Activated CD4-positive, alpha-beta T cell treated with anti-CD3 and anti-CD28 coated beads, Interleukin-2, amount 50 U/mL, for 1 hour (primary cell): ENCODE results near the gene ULK2.
"Not testable (repeated sequence)": the region's sequence is repeated elsewhere in the genome, so short reads cannot be mapped to it uniquely, and the experiment has no call there.

Source experiments
- DNase-seq: peaks from one replicate; pipeline ENCODE4 v3.0.0-alpha.2; 2020

ULK2 gene

DNA sequence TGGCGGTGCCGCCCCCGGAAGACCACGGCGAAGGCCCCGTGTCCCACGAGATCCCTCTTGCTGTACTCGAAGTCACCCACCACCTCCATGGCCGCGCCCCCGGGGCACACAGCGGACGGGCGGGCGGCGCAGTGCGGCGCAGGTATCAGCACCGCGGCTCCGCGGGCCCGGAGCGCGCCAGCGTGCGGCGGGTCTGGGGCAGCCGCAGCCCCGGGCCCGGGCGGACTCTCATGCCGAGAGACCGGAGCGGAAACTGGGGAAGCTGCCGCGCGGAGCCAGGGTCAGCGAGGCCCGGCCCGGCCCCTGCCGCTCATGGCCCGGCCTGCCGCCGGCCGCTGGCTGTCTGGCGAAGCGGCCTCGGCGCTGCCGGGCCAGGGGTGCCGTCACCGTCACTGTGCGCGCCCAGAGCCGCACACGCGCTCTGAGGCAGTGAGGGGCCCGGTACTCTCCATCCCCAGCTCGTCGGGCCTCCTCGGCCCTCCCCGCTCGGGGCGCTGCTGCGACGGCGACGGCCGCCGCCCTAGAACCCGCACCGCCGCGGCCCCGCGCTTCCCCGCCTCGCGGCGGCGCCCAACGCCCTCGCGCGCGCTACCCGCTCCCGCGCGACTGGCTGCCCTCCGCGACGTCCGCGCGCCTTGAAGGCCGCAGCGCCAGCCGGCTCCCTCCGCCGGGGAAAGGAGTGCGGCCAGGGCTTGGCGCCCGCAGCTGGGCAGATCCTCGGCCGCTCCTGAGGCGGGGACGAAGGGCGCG is at the start of gene ULK2:
TSS of gene ULK2 (minus strand) at position 608 of the 750 bp plus-strand sequence. CDS start at position 89, 519 bp downstream.
- peak; percentile 39 for DNase-seq

DNA sequence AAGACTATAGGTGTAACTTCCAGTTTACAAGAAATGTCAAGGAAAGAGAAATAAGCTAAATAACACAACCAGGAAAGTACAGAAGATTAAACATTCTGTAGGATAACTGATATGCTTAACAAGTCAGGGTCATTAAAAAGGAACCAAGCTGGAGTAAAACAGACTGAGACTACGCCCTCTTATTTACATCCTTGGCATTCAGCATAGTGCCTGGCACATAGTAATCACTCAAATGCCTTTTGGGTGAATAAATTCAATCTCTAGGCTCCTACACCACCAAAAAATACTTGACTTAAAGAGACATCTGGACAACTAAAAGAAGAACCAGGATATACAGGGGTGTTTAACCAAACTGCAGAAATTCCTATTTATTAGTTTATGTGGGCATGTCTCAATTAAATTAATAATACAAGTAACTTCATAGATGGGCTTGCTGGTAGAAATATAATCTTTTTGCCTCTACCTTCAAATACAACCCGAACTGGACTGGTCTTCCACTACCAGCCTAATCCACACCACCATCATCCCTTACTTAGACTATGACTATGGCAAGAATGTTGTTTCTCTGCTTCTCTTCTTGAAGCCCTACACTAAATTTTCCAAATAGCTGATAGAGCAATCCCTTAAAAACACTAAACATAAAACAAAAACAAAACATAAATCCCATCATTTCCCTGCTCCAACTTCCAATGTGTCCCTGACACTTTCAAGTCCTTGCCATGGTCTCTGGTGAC is 47.7 kb upstream of the ULK2 start:
- no peak for DNase-seq

DNA sequence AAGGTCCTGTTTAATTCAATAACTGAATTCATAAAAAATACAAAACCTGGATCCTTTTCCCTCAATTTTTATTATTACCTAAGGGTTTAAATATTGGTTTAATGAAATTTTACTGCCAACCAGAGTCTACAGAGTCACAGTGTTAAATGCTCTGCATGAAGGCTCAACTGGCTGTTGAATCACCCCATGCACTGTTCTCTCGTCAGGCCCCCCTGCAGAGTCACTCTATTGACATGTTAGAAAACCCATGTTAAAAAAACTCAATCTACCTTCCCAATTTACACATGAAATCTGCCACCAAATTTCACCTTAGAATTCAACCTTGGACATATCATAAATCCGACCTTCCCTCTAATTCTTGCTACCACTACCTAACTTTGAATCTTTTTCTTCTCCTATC is 43.3 kb upstream of the ULK2 start:
- no peak for DNase-seq

DNA sequence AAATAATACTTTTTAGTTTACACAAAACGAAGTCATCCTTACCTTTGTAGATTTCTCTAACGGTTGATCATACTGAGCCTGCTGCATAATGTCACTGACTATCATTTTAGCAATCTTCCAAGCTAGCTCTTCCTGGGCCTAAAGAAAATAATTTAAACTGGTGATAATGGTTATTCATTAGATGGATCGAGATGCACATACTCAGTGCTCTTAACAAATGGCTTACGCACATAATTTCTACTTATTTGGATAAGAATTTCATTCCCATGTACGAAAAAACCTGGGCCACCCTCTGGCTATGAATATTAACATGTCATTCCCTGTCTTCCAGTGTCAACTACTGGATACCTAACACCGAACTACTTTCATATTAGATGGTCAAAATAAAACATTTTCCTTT is 41.4 kb upstream of the ULK2 start:
- no peak for DNase-seq

DNA sequence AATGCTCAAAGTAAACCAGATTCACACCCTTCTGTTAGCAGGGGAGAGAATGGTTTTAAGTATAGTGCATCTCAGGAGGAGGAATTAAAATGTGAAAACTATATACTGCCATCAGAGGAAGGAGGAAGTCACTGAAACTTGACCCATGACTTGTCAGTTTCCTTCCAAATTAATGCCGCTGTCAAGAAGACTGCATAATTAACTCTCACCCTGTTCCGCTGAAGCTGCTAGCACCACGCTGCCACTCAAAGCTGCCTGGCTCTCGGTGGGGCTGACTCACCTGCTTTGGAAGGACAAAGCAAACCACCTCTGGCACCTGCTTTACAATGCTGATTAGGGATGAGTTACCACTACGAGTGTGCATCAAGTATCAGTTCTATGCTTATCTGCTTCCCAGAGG is 37.8 kb upstream of the ULK2 start:
- no peak for DNase-seq

GRCh38 chr17:19904924-19905323 is 37.2 kb upstream of the ULK2 start:
- no peak for DNase-seq

- no peak for DNase-seq
Measured at GRCh38 chr17:19904412-19904811, 36.7 kb upstream of the ULK2 start.

DNA sequence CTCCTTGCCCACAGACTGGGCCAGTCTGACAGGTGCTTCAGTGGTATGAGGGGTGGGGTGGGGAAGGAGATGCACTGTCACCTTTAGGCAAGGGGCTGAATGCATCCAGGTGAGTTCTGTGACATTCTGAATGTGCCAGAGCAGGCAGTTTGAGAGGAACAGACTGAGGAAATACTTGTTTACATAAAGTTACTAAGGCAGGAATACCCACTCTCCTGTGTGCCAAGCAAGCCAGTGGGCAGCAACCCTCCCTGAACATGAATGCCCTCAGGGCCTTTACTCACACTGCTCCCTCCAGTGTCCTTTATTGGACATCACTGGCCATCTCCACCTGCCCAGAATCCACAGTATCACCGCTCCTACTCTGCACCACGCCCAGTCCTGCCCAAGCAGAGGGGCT is 33.1 kb upstream of the ULK2 start:
- no peak for DNase-seq

GRCh38 chr17:19897903-19898302 is 30.2 kb upstream of the ULK2 start:
- no peak for DNase-seq

GRCh38 chr17:19897090-19897837 is 29.5 kb upstream of the ULK2 start:
- DNase-seq: no peak

GRCh38 chr17:19896679-19897078 is 28.9 kb upstream of the ULK2 start:
- DNase-seq: no peak

GRCh38 chr17:19890554-19890953 is 22.8 kb upstream of the ULK2 start:
- DNase-seq: not testable (repeated sequence)

DNA sequence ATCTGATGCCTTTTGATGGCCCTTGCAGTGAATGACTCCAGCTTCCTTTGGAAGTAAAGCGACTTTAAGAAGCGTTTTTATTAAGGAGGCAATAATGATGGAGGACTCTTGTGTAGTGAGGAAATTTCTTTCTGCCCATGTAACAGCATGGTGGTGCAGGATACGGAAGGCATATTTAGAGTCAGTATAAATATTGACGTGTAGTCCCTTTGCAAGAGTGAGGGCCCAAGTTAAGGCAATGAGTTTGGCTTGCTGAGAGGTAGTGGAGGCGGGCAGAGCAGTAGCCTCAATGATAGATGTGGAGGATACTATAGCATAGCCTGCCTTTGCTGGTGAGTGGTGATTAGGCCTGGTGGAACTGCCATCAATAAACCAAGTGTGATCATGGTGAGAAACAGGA is 22.3 kb upstream of the ULK2 start:
- DNase-seq: not testable (repeated sequence)

- no peak for DNase-seq
Measured at GRCh38 chr17:19886116-19886515, 18.4 kb upstream of the ULK2 start.

- no peak for DNase-seq
Measured at GRCh38 chr17:19883537-19884215, 15.9 kb upstream of the ULK2 start.

DNA sequence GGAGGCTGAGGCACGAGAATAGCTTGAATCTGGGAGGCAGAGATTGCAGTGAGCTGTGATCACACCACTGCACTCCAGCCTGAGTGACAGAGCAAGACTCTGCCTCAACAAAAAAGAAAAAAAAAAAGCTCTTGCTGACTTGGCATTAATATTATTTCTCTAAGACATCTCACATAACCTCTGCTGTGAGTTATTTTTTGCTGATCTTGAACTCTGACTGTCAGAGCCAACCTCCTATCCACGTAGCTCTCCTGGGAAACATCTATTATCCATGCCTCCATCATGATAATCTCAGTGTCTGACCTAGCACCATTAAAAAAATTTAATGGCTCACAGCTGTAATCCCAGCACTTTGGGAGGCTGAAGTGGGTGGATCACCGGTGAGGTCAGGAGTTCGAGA is 12.7 kb upstream of the ULK2 start:
- no peak for DNase-seq

DNA sequence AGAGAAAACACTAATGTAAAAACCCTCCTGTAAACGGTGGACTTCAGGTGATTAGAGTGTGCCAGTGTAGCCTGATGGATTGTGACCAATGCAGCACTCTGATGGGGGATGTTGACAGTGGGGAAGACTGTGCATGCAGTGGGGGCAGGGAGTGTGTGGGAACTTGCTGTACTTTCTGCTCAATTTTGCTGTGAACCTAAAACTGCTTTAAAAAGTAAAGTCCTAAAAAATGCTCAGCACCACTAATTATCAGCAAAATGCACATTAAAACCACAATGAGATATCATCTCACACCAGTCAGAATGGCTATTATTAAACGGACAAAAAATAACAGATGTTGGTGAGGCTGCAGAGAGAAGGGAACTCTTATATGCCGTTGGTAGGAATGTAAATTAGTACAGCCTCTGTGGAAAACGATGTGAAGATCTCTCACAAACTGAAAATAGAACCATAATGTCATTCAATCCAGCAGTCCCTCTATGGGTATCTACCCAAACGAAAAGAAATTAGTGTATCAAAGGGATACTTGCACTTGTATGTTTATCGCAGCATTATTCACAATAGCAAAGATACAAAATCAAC is 9.7 kb upstream of the ULK2 start:
- DNase-seq: no peak

- DNase-seq: peak; percentile 14
Measured at GRCh38 chr17:19876529-19877161, 8.9 kb upstream of the ULK2 start.

- no peak for DNase-seq
Measured at GRCh38 chr17:19874256-19874655, 6.5 kb upstream of the ULK2 start.

- no peak for DNase-seq
Measured at GRCh38 chr17:19873346-19873745, 5.6 kb upstream of the ULK2 start.

- peak; percentile 3 for DNase-seq
Measured at GRCh38 chr17:19868079-19868395, 301 bp upstream of the ULK2 start.

DNA sequence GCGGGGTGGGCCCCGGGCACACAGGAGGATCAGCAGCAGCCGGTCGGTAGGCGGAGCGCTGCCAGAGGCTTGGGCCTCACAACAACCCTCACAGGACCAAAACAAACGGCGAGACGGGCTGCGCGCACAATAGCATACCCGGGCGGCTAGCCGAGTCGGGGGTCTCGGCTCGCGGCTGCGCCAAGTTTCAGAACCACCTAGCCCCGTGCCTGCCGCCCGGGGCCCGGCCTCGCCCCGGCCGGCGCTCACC is 732 bp downstream of the ULK2 start:
- DNase-seq: peak; percentile 46

GRCh38 chr17:19865021-19865420 is 2.7 kb downstream of the ULK2 start:
- no peak for DNase-seq
